ENCODE data around the gene HEXIM2. TPM values are rescaled to one million over a fixed set of nuclear protein-coding genes. Genes with fewer than 3 reads are reported as not detected.
A peak's percentile ranks its signal among the peaks of the same experiment; 100 is the strongest.

HEXIM2 gene
- total RNA-seq (2021; fragmentation: NEBNext Ultra II Directional; extraction: Animal tissue kit (Norgen Biotek cat#: 25700)), result 1 to 10 TPM; 4.8 to 9.5 (median 6.2) TPM
- long read RNA-seq, partial matches to known transcripts, result 4 of 14 reads
- long read RNA-seq, other reads (novel, unspliced or antisense), result 0 of 14 reads

- peak within 1 kb of the TSS; percentile 99 for H3K4me3 Mint-ChIP-seq
- H3K36me3 Mint-ChIP-seq (ENCODE audit: low read depth), result peaks cover 23% of the 10 kb centered on the region
- peaks cover 47% of the 10 kb centered on the region for H3K4me1 Mint-ChIP-seq (ENCODE audit: low read depth)
- H3K27me3 Mint-ChIP-seq (ENCODE audit: insufficient read depth), result no peaks in the 10 kb centered on the region
- H3K9me3 Mint-ChIP-seq, result no peaks in the 10 kb centered on the region
- H3K27ac Mint-ChIP-seq, result peak within 1 kb of the TSS; percentile 99
- no peak for TF ChIP-seq CTCF (IDR thresholded peaks at IDR 0.05)
- DNase-seq, result peak; percentile 100
These were observed at the start of gene HEXIM2 for GRCh38 chr17:45161288-45162024. Gene HEXIM2, plus strand, starts transcription at chr17:45161875. Its CDS starts 919 bp downstream, at chr17:45162794.

- no peaks in the 10 kb centered on the region for H3K9me3 Mint-ChIP-seq
- no peak for TF ChIP-seq CTCF (IDR thresholded peaks at IDR 0.05)
- peaks cover 5% of the 10 kb centered on the region for H3K36me3 Mint-ChIP-seq (ENCODE audit: low read depth)
- H3K27ac Mint-ChIP-seq, result no peak overlapping the region
- H3K4me3 Mint-ChIP-seq, result no peak overlapping the region
- H3K27me3 Mint-ChIP-seq (ENCODE audit: insufficient read depth), result peaks cover 6% of the 10 kb centered on the region
- no peak for DNase-seq
- peaks cover 13% of the 10 kb centered on the region for H3K4me1 Mint-ChIP-seq (ENCODE audit: low read depth)
These were observed 48.9 kb upstream of the HEXIM2 start for GRCh38 chr17:45112559-45113423.

- H3K27me3 Mint-ChIP-seq (ENCODE audit: insufficient read depth), result peaks cover 4% of the 10 kb centered on the region
- H3K4me1 Mint-ChIP-seq (ENCODE audit: low read depth), result peaks cover 13% of the 10 kb centered on the region
- no peak for DNase-seq
- peaks cover 1% of the 10 kb centered on the region for H3K36me3 Mint-ChIP-seq (ENCODE audit: low read depth)
- no peak for TF ChIP-seq CTCF (IDR thresholded peaks at IDR 0.05)
- H3K4me3 Mint-ChIP-seq, result no peak overlapping the region
- no peak overlapping the region for H3K27ac Mint-ChIP-seq
- H3K9me3 Mint-ChIP-seq, result no peaks in the 10 kb centered on the region
These were observed 48.3 kb upstream of the HEXIM2 start for GRCh38 chr17:45113424-45113754.

GRCh38 chr17:45114117-45114932, 47.4 kb upstream of the HEXIM2 start:
- H3K27ac Mint-ChIP-seq, result no peak overlapping the region
- DNase-seq, result no peak

More at GRCh38 chr17:45114117-45114932, 47.4 kb upstream of the HEXIM2 start:
- no peak for TF ChIP-seq CTCF (IDR thresholded peaks at IDR 0.05)
- Mint-ChIP-seq H3K27me3 (ENCODE audit: insufficient read depth) (peaks cover 4% of the 10 kb centered on the region), H3K9me3 (no peaks in the 10 kb centered on the region), H3K4me3 (no peak overlapping the region), H3K36me3 (ENCODE audit: low read depth) (no peaks in the 10 kb centered on the region; the same call in 1 of the 2 replicates), H3K4me1 (ENCODE audit: low read depth) (peaks cover 13% of the 10 kb centered on the region)

Measured in HFFc6 (cell line).